GM12878 (cell line): ENCODE results near the gene LRBA. TPM values are rescaled to one million over a fixed set of nuclear protein-coding genes. Genes with fewer than 3 reads are reported as not detected.

ENCODE experiments used
- ATAC-seq: fragments of 200-7000 bp; cut with Tn5 transposase; 3 replicates; pipeline ENCODE4 v1.9.1; 2020; ENCODE audit warnings: mild to moderate bottlenecking, moderate library complexity
- BruUV-seq: library from RNA; stranded (reverse); fragments of 400-500 nt; replicated peaks from 2 replicates; lab custom pipeline; 2021; lab: Mats Ljungman, UMichigan
- CTCF ChIA-PET: fragments of 300-600 bp; sonication (Branson Sonifier 250); formaldehyde crosslinking; extraction: SDS; loops from one replicate; lab custom pipeline; 2021; ENCODE audit warnings: inconsistent platforms; lab: Yijun Ruan, JAX
- POLR2A ChIA-PET: fragments of 350-600 bp; formaldehyde crosslinking; extraction: SDS; loops from one replicate; lab custom pipeline; 2021; ENCODE audit warnings: inconsistent platforms; lab: Charles Lee
- RAD21 ChIA-PET: fragments of 300-600 bp; sonication (Branson Sonifier 250); formaldehyde crosslinking; loops from one replicate; lab custom pipeline; 2023; ENCODE audit warnings: antibody characterized with exemption; ENCODE audit not compliant: unreplicated experiment; lab: Charles Lee
- SMC1A ChIA-PET: fragments of 300-600 bp; sonication (Branson Sonifier 250); formaldehyde crosslinking; loops from one replicate; lab custom pipeline; 2023; ENCODE audit not compliant: unreplicated experiment, uncharacterized antibody; lab: Charles Lee
- DNase-seq: peaks from one replicate; pipeline ENCODE4 v3.0.0-alpha.2; 2011; ENCODE audit warnings: low read depth, low spot score
- FAIRE-seq: peaks from 3 replicates; lab custom pipeline; 2011; peaks lifted over from hg19 to GRCh38; lab: Jason Lieb, UNC
- H2AFZ ChIP-seq: 2 replicates; pipeline ENCODE4 v1.6.0; 2011; ENCODE audit warnings: low read depth, low read length, control low read depth; ENCODE audit not compliant: control insufficient read depth
- H3K27ac ChIP-seq: 2 replicates; pipeline ENCODE4 v1.5.1; 2011; ENCODE audit warnings: control low read depth; ENCODE audit not compliant: control insufficient read depth, insufficient read depth
- H3K27me3 ChIP-seq, 2 experiments: replicated peaks in 1 of 2; 2 replicates each; pipeline versions ENCODE4 v1.6.0 to v1.6.1; 2011; ENCODE audit warnings: low read length in 1 of 2; ENCODE audit not compliant: control insufficient read depth in 2 of 2, insufficient read depth in 2 of 2
- H3K36me3 ChIP-seq, 2 experiments: 2 replicates each; pipeline ENCODE4 v1.5.1; 2011; ENCODE audit warnings: low read length in 1 of 2; ENCODE audit not compliant: control insufficient read depth in 2 of 2, insufficient read depth in 2 of 2
- H3K4me1 ChIP-seq: 2 replicates; pipeline ENCODE4 v1.6.1; 2011; ENCODE audit warnings: mild to moderate bottlenecking, low read length, moderate library complexity, mixed read lengths; ENCODE audit not compliant: control insufficient read depth, insufficient read depth
- H3K4me2 ChIP-seq: 2 replicates; pipeline ENCODE4 v1.6.0; 2011; ENCODE audit warnings: control low read depth; ENCODE audit not compliant: control insufficient read depth, insufficient read depth
- H3K4me3 ChIP-seq: fragments of 200-600 bp; sonication (generic); 2 replicates; pipeline ENCODE4 v1.5.1; 2016
- H3K79me2 ChIP-seq: 2 replicates; pipeline ENCODE4 v1.6.0; 2011; ENCODE audit warnings: low read length; ENCODE audit not compliant: control insufficient read depth, insufficient read depth
- H3K9ac ChIP-seq: 2 replicates; pipeline ENCODE4 v1.8.0; 2011; ENCODE audit warnings: low read length, control low read depth, mixed read lengths; ENCODE audit not compliant: control insufficient read depth, insufficient read depth
- H3K9me3 ChIP-seq: replicated peaks from 3 replicates; pipeline ENCODE4 v1.5.1; 2011; ENCODE audit warnings: mild to moderate bottlenecking, low read length; ENCODE audit not compliant: control insufficient read depth, insufficient read depth
- H4K20me1 ChIP-seq: 2 replicates; pipeline ENCODE4 v1.6.0; 2011; ENCODE audit not compliant: control insufficient read depth, insufficient read depth
- BRCA1 ChIP-seq: IDR thresholded peaks from 2 replicates; pipeline ENCODE4 v1.6.1; 2011; ENCODE audit warnings: low read depth, low read length, improper control_type of control experiment
- DPF2 ChIP-seq: fragments of 450-650 bp; IDR thresholded peaks from 2 replicates; pipeline ENCODE4 v1.6.1; 2017; ENCODE audit warnings: mild to moderate bottlenecking
- ESRRA ChIP-seq: IDR thresholded peaks from 2 replicates; pipeline ENCODE4 v1.6.1; 2012; ENCODE audit warnings: mild to moderate bottlenecking, low read length, improper control_type of control experiment
- HDAC2 ChIP-seq: fragments of 200-600 bp; sonication (generic); IDR thresholded peaks from 2 replicates; pipeline ENCODE4 v1.6.1; 2017
- HSF1 ChIP-seq: fragments of 150-350 bp; IDR thresholded peaks from 2 replicates; pipeline ENCODE4 v1.6.1; 2014; ENCODE audit warnings: mild to moderate bottlenecking, low read depth, low read length
- MEF2B ChIP-seq: fragments of 450-650 bp; IDR thresholded peaks from 2 replicates; pipeline ENCODE4 v1.6.1; 2018; ENCODE audit warnings: mild to moderate bottlenecking, moderate library complexity; ENCODE audit not compliant: partially characterized antibody, poor library complexity, severe bottlenecking
- MTA2 ChIP-seq: fragments of 450-650 bp; IDR thresholded peaks from 2 replicates; pipeline ENCODE4 v1.6.1; 2016; ENCODE audit warnings: low read depth, mild to moderate bottlenecking, moderate library complexity
- MTA3 ChIP-seq: IDR thresholded peaks from 2 replicates; pipeline ENCODE4 v1.6.1; 2012; ENCODE audit warnings: low read length, inconsistent platforms, borderline replicate concordance
- MYB ChIP-seq: fragments of 150-350 bp; IDR thresholded peaks from 2 replicates; pipeline ENCODE4 v1.6.1; 2014; ENCODE audit warnings: mild to moderate bottlenecking, low read depth, low read length, borderline replicate concordance
- NRF1 ChIP-seq: conservative IDR thresholded peaks from 2 replicates; pipeline ENCODE4 v1.6.1; 2011; ENCODE audit warnings: mild to moderate bottlenecking, low read depth, low read length, improper control_type of control experiment
- SMAD5 ChIP-seq: IDR thresholded peaks from 2 replicates; pipeline ENCODE4 v1.6.1; 2016; ENCODE audit warnings: antibody characterized with exemption, low read depth
- SREBF1 ChIP-seq: IDR thresholded peaks from 2 replicates; pipeline ENCODE4 v1.6.1; 2012; ENCODE audit warnings: mild to moderate bottlenecking, low read length
- WGBS: methylation state at CpG from one replicate; pipeline ENCODE4 v1.1.6; 2016; ENCODE audit warnings: low lambda C conversion rate; ENCODE audit not compliant: insufficient replicate concordance, insufficient coverage; ENCODE audit errors: missing lambda C conversion rate; 5-methylcytosine and 5-hydroxymethylcytosine counted together
- in situ Hi-C: fragments of 300-500 bp; cut with MboI; formaldehyde crosslinking; loops from 9 replicates; pipeline ENCODE4 v1.14.3; 2018; ENCODE audit warnings: mixed read lengths
- intact Hi-C: fragments of 100-400 bp; cut with micrococcal nuclease; formaldehyde crosslinking; loops from one replicate; pipeline ENCODE4 v1.14.2; 2022; ENCODE audit not compliant: unreplicated experiment
- polyA plus RNA-seq, 11 experiments: library from polyadenylated mRNA; depleted of rRNA in 4 of 11; unstranded in 6 of 11; stranded (reverse) in 5 of 11; fragments of >200 nt; fragmentation: Nextera tagmentation in 4 of 11; fragmentation: Illumina TruSeq in 1 of 11; extraction: Ambion mirVana in 4 of 11; extraction: Trizol in 1 of 11; gene quantifications; 1 replicate in 1 of 11; 2 replicates in 10 of 11; pipeline versions ENCODE4 v1.2.1 to v1.2.3, GENCODE V29; 2011 to 2016; ENCODE audit warnings: inconsistent platforms in 2 of 11, missing spikeins in 2 of 11, low read depth in 1 of 11
- total RNA-seq, 4 experiments: library from RNA; depleted of rRNA in 3 of 4; stranded (reverse); fragments of >200 nt in 3 of 4; fragmentation: Illumina TruSeq in 1 of 4; extraction: Trizol in 1 of 4; gene quantifications; 2 replicates each; pipeline versions ENCODE4 v1.2.1 to v1.2.3, GENCODE V29; 2013 to 2021

Gene LRBA
- total and polyA plus RNA-seq, 10 of the 15 experiments (the other 5 are each of a cell fraction or from before 2014, with no cell fraction given): 20.3 to 93.4 (median 55.0) TPM

GRCh38 chr4:150944660-150945059 lies 70.4 kb downstream of the LRBA start (continued):
- TF ChIP-seq MTA2 (no peak), SREBF1 (no peak), DPF2 (no peak), MTA3 (no peak), SMAD5 (no peak), MEF2B (no peak), HDAC2 (no peak), BRCA1 (no peak), NRF1 (no peak), ESRRA (no peak)
- TF ChIP-seq, all 136 proteins: peak for 0

- ChIA-PET POLR2A (interaction anchor here (0.5 to 1.1 kb wide), 3 partner anchors 14 to 77 kb away, joined by 3 to 5 read pairs (median 3); no protein-coding TSS in a partner anchor), CTCF (interaction anchor here (1.0 to 3.9 kb wide), 6 partner anchors 18 to 76 kb away, joined by 3 to 21 read pairs (median 3); no protein-coding TSS in a partner anchor), RAD21 (interaction anchor here (1.2 to 1.4 kb wide), 4 partner anchors 13 to 77 kb away, joined by 4 to 8 read pairs (median 4); partner anchors contain the start of gene LRBA), SMC1A (interaction anchor here (0.7 to 2.9 kb wide), 6 partner anchors 13 to 159 kb away, joined by 3 to 13 read pairs (median 4); no protein-coding TSS in a partner anchor)
- Histone ChIP-seq H3K4me3 (no peak overlapping the region), H3K9me3 (no peaks in the 10 kb centered on the region; the same call in 2 of the 3 replicates), H3K9ac (no peak overlapping the region), H3K79me2 (peaks cover 21% of the 10 kb centered on the region), H3K4me2 (no peak overlapping the region), H4K20me1 (no peaks in the 10 kb centered on the region), H2AFZ (no peak overlapping the region), H3K27me3 (no peaks in the 10 kb centered on the region), H3K36me3 (no peaks in the 10 kb centered on the region), H3K27ac (no peak overlapping the region), H3K4me1 (0 out of 2 replicates have a peak, but pooled peaks cover 4% of the 10 kb centered on the region)
- BruUV-seq: no TSS peak
- WGBS: 46% methylated on average over 2 of the region's 2 CpGs
- in situ Hi-C loops (no loop called here), intact Hi-C loops (no loop called here)
- DNase-seq: no peak
- TF ChIP-seq MYB: no peak
- TF ChIP-seq HSF1: no peak
- no peak for FAIRE-seq
- ATAC-seq: peak; percentile 68
Measured at GRCh38 chr4:150943818-150944217, 71.3 kb downstream of the LRBA start.
